ENCODE data around the gene RELT. TPM values are rescaled to one million over a fixed set of nuclear protein-coding genes. Genes with fewer than 3 reads are reported as not detected.

Gene RELT
- total RNA-seq, 2 donors from 2014 or later, result 139 to 169 TPM

DNA sequence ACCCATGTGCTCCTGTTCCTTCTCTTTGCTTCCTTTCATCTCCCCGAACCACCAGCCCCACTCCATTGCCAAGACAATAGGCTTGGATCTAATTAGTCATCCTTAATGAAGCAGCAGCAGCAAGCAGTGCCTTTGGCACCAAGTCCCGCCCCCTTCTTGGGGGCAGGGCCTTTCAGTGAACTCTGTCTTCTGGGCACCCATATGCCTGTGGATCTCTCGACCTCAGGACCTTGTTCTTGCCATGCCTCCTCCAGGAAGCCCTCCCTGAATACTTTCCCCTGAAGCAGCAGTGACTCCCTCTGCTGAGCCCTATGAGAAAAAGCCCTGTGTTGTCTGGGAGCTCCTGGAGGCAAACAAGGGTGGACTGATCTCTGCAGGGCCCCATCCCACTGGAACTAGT, 36.0 kb upstream of the RELT start:
- ATAC-seq, result no peak
- Mint-ChIP-seq H3K4me3 (no peak overlapping the region), H3K27me3 (peaks cover 5% of the 10 kb centered on the region), H3K36me3 (ENCODE audit: low read depth) (no peaks in the 10 kb centered on the region), H3K27ac (no peak overlapping the region), H3K4me1 (no peaks in the 10 kb centered on the region)
- no peak for DNase-seq
- H3K9me3 ChIP-seq (ENCODE audit: control insufficient read depth, low read length, poor library complexity, severe bottlenecking), result no peaks in the 10 kb centered on the region

DNA sequence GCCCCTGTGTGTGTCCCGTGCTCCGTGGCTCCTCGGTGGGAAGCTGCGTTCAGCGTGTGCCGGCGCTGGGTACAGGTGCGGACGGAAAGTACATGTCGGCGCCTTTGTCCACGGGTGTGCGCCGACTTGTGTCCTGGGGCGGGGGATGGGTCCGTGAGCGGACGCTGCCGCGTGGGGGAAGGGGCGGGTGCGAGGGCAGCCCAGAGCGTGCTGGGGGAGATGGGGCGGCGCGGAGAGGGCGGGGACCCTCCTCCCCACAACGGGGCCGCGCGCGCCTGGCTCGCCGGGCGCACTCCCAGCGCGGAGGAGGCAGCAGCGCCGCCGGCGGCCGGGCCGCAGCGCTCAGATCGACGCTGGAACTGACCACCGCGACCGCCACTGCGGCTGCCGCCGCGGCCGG, 33.6 kb upstream of the RELT start:
- no peaks in the 10 kb centered on the region for H3K4me1 Mint-ChIP-seq
- H3K36me3 Mint-ChIP-seq (ENCODE audit: low read depth), result no peaks in the 10 kb centered on the region
- H3K27me3 Mint-ChIP-seq, result peaks cover 16% of the 10 kb centered on the region
- DNase-seq (no peak), ATAC-seq (no peak)
- H3K9me3 ChIP-seq (ENCODE audit: control insufficient read depth, low read length, poor library complexity, severe bottlenecking), result no peaks in the 10 kb centered on the region
- H3K4me3 Mint-ChIP-seq, result no peak overlapping the region
- no peak overlapping the region for H3K27ac Mint-ChIP-seq

DNA sequence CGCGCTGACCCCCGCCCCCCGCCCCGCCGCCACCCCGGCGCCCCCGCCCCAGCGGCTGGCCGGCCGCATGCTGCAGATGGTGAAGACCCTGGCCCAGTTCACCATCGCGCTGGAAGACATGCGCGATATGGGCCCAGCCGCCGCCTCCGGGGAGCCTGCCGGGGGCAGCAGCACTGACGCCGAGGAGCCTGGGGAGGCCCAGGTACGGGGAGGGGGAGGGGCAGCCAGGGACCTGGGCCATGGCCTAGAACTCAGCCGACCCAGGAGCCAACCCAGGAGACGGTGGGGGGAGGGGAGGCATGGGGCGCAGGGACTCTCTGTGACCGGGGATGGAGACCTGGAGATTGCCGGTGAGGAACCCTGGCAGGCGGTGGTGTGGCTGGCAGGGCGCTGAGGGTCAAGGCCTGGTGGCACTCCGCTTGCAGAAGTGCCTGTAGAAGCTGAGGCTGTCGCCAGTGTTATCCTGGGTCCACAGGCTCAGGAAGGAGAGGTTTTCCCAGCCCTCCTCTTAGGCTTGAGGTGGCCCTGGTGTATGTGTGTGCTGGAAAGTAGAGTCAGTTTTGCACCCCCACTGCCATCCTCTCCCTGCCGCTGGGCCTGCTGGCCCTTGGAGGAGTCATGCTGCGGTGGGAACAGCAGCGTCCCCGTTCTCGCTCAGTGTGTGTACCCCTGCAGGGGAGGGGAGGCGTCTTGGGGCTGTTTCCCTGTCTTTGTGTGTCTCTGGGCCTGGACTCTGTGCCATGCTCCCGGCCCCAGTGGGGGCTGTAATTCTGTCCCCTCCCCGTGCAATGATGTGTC, 32.9 kb upstream of the RELT start:
- peaks cover 16% of the 10 kb centered on the region for H3K27me3 Mint-ChIP-seq
- H3K36me3 Mint-ChIP-seq (ENCODE audit: low read depth), result no peaks in the 10 kb centered on the region
- ATAC-seq, result no peak
- no peaks in the 10 kb centered on the region for H3K9me3 ChIP-seq (ENCODE audit: control insufficient read depth, low read length, poor library complexity, severe bottlenecking)
- H3K4me3 Mint-ChIP-seq, result no peak overlapping the region
- no peaks in the 10 kb centered on the region for H3K4me1 Mint-ChIP-seq
- DNase-seq, result no peak
- no peak overlapping the region for H3K27ac Mint-ChIP-seq

DNA sequence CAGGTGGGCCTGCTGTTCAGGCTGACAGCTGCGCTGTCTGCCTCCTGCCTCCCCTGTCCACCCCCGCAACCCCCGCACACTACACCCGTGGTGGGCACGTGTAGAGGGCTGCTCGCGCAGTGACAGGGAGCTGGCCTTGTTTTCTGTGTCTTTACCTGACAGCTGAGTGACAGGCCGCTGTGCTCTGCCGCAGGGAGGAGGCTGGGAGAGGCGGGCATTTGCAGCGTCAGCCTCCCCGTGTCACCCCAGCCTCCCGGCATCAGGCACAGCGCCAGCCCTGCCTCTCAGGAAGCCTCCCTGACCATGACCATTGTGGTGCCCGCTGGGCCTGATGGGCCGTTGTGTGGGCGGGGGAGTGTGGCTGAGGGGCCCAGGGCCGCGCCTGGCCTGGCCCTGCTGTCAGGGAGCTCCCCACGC, 32.0 kb upstream of the RELT start:
- Mint-ChIP-seq H3K27me3 (peaks cover 16% of the 10 kb centered on the region), H3K36me3 (ENCODE audit: low read depth) (no peaks in the 10 kb centered on the region), H3K4me1 (no peaks in the 10 kb centered on the region), H3K4me3 (no peak overlapping the region), H3K27ac (no peak overlapping the region)
- DNase-seq (no peak), ATAC-seq (no peak)
- H3K9me3 ChIP-seq (ENCODE audit: control insufficient read depth, low read length, poor library complexity, severe bottlenecking), result no peaks in the 10 kb centered on the region

DNA sequence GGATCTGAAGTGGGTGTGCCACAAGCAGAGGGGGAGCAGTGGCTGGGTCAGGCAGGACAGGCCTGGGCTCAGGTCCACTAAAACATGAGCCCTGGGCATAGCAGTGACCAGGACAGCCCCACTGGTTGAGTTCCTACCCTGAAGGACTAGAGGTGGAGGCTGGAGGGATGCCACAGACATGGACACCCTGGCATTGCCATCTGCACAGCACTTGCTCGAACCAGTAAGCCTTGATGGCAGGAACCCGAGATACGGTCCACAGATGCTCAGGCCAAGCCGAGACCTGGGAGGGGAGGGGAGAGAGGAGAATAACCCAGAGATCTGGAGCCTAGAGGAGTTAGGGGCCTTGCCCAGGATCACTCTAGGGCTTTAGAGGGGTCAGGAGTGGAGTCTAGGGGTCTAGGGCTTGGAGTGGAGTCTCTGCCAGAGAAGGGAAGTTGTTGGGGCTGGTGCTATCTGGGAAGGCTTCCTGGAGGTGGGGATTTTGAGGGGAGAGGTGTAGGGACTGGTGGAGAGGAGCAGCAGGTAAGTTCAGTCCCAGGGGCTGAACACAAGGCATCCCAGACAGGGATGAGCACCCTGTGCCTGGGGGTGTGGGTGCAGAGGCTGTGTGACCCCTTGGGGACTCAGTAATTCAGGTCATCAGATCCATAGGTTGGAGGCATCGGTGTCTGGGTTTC, 30.6 kb upstream of the RELT start:
- Mint-ChIP-seq H3K27ac (no peak overlapping the region), H3K27me3 (peaks cover 16% of the 10 kb centered on the region), H3K36me3 (ENCODE audit: low read depth) (no peaks in the 10 kb centered on the region)

GRCh38 chr11:73346186-73346935, 29.8 kb upstream of the RELT start:
- Mint-ChIP-seq H3K36me3 (ENCODE audit: low read depth) (no peaks in the 10 kb centered on the region), H3K27ac (no peak overlapping the region), H3K4me1 (peaks cover 1% of the 10 kb centered on the region), H3K27me3 (peaks cover 16% of the 10 kb centered on the region), H3K4me3 (no peak overlapping the region)
- H3K9me3 ChIP-seq (ENCODE audit: control insufficient read depth, low read length, poor library complexity, severe bottlenecking), result no peaks in the 10 kb centered on the region
- ATAC-seq (no peak), DNase-seq (no peak)

More for the DNA sequence above, 30.6 kb upstream of the RELT start:
- DNase-seq (no peak), ATAC-seq (no peak)
- H3K4me3 Mint-ChIP-seq, result no peak overlapping the region
- H3K9me3 ChIP-seq (ENCODE audit: control insufficient read depth, low read length, poor library complexity, severe bottlenecking), result no peaks in the 10 kb centered on the region
- no peaks in the 10 kb centered on the region for H3K4me1 Mint-ChIP-seq

DNA sequence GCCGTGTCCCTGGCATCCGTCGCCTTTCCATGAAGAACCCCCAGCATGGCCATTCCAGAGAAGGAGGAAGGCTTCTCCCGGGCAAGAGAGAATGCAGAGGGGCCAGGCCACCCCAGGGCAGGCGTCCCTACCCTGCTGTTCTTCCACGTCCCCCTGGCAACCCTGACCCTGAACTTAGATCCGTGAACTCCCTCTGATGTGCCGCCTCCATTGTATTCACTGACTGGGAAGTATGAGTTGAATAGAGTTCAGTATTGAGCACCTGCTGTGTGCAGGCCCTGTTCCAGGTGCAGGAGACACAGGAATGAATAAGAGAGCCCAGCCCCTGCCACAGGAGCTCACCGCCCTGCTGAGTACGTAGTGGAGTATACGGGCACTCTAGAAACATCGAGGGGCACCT, 29.1 kb upstream of the RELT start:
- DNase-seq, result no peak
- Mint-ChIP-seq H3K27ac (no peak overlapping the region), H3K4me1 (peaks cover 3% of the 10 kb centered on the region), H3K27me3 (peaks cover 16% of the 10 kb centered on the region), H3K36me3 (ENCODE audit: low read depth) (no peaks in the 10 kb centered on the region), H3K4me3 (no peak overlapping the region)
- H3K9me3 ChIP-seq (ENCODE audit: control insufficient read depth, low read length, poor library complexity, severe bottlenecking), result no peaks in the 10 kb centered on the region
- ATAC-seq, result no peak

DNA sequence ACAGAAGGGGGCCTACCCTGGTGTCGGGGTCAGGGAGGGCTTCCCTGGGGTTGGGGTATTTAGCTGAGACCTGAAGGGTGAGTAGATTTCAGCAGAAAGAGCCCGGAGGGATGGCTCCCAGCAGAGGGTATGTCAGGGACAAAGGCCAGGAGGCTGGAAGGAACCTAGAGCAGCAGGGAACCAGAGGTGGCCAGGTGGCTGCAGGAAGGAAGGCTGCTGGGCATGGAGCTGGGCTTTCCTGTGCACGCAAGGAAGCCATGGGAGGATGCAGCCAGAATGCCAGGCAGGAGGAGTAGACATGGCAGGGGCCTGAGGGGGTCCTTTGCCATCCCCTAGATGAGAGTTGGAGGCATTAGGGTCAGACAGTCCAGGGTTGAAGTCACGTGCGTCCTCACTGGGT, 27.4 kb upstream of the RELT start:
- peaks cover 10% of the 10 kb centered on the region for H3K4me1 Mint-ChIP-seq
- peaks cover 16% of the 10 kb centered on the region for H3K27me3 Mint-ChIP-seq
- ATAC-seq (no peak), DNase-seq (no peak)
- no peak overlapping the region for H3K4me3 Mint-ChIP-seq
- no peaks in the 10 kb centered on the region for H3K9me3 ChIP-seq (ENCODE audit: control insufficient read depth, low read length, poor library complexity, severe bottlenecking)
- H3K27ac Mint-ChIP-seq, result no peak overlapping the region
- H3K36me3 Mint-ChIP-seq (ENCODE audit: low read depth), result no peaks in the 10 kb centered on the region

GRCh38 chr11:73349633-73350032, 26.6 kb upstream of the RELT start:
- DNase-seq (no peak), ATAC-seq (no peak)
- peaks cover 16% of the 10 kb centered on the region for H3K27me3 Mint-ChIP-seq
- H3K4me1 Mint-ChIP-seq, result peaks cover 10% of the 10 kb centered on the region
- H3K4me3 Mint-ChIP-seq, result no peak overlapping the region
- no peaks in the 10 kb centered on the region for H3K36me3 Mint-ChIP-seq (ENCODE audit: low read depth)
- no peak overlapping the region for H3K27ac Mint-ChIP-seq
- H3K9me3 ChIP-seq (ENCODE audit: control insufficient read depth, low read length, poor library complexity, severe bottlenecking), result no peaks in the 10 kb centered on the region

GRCh38 chr11:73350908-73351636, 25.1 kb upstream of the RELT start:
- DNase-seq (peak; percentile 22 to 51 (median 35)), ATAC-seq (peak; percentile 94)
- Mint-ChIP-seq H3K27ac (peak overlapping the region; percentile 72), H3K36me3 (ENCODE audit: low read depth) (no peaks in the 10 kb centered on the region), H3K4me1 (peaks cover 10% of the 10 kb centered on the region), H3K4me3 (no peak overlapping the region), H3K27me3 (peaks cover 8% of the 10 kb centered on the region)
- H3K9me3 ChIP-seq (ENCODE audit: control insufficient read depth, low read length, poor library complexity, severe bottlenecking), result no peaks in the 10 kb centered on the region

GRCh38 chr11:73353422-73353821, 22.8 kb upstream of the RELT start:
- Mint-ChIP-seq H3K27ac (no peak overlapping the region), H3K4me1 (peaks cover 10% of the 10 kb centered on the region), H3K36me3 (ENCODE audit: low read depth) (no peaks in the 10 kb centered on the region), H3K27me3 (no peaks in the 10 kb centered on the region), H3K4me3 (no peak overlapping the region)
- DNase-seq (no peak), ATAC-seq (no peak)
- no peaks in the 10 kb centered on the region for H3K9me3 ChIP-seq (ENCODE audit: control insufficient read depth, low read length, poor library complexity, severe bottlenecking)

DNA sequence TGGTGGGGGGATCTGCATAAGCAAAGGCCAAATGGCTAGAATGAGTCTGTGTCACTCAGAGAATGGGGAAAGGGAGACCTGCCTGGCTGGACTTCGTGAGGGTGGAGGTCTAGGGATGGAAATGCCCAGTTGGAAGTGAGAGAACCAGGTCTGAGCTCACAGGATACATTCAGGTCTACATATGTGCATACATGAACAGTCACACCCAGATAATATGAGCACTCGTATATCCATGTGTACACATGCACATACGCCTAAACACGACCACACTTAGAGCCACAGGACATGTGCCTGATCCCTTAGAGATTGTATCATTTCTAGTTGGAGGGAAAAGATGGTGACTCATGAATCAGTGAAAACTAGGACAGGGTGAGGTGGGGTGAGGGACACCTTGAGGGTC, 21.1 kb upstream of the RELT start:
- H3K9me3 ChIP-seq (ENCODE audit: control insufficient read depth, low read length, poor library complexity, severe bottlenecking), result no peaks in the 10 kb centered on the region
- DNase-seq (no peak), ATAC-seq (no peak)
- H3K4me1 Mint-ChIP-seq, result peaks cover 12% of the 10 kb centered on the region
- no peaks in the 10 kb centered on the region for H3K27me3 Mint-ChIP-seq
- H3K4me3 Mint-ChIP-seq, result no peak overlapping the region
- peak overlapping the region; percentile 24 for H3K27ac Mint-ChIP-seq
- peaks cover 2% of the 10 kb centered on the region for H3K36me3 Mint-ChIP-seq (ENCODE audit: low read depth)

All from T-helper 17 cell (primary cell).